Smooth muscle cell (in vitro differentiated cells): ENCODE results near the gene CLPTM1L. TPM values are rescaled to one million over a fixed set of nuclear protein-coding genes. Genes with fewer than 3 reads are reported as not detected.

Source experiments
- DNase-seq: peaks from one replicate; lab custom pipeline; 2025; ENCODE audit not compliant: unreplicated experiment; lab: John Stamatoyannopoulos, UW
- H2AFZ ChIP-seq: fragments of 200-600 bp; sonication (generic); 2 replicates; pipeline ENCODE4 v1.6.0; 2016; ENCODE audit warnings: antibody characterized with exemption, low read depth, mild to moderate bottlenecking
- H3F3A ChIP-seq: fragments of 200-600 bp; sonication (generic); 2 replicates; pipeline ENCODE4 v1.6.0; 2017; ENCODE audit warnings: antibody characterized with exemption, low read depth
- H3K27ac ChIP-seq: fragments of 200-600 bp; sonication (generic); 2 replicates; pipeline ENCODE4 v1.5.1; 2016; ENCODE audit warnings: low read depth, mild to moderate bottlenecking
- H3K27me3 ChIP-seq: fragments of 200-600 bp; sonication (generic); 2 replicates; pipeline ENCODE4 v1.6.1; 2016; ENCODE audit warnings: low read depth, mild to moderate bottlenecking
- H3K36me3 ChIP-seq: fragments of 200-600 bp; sonication (generic); 2 replicates; pipeline ENCODE4 v1.5.1; 2016; ENCODE audit warnings: low read depth
- H3K4me1 ChIP-seq: fragments of 200-600 bp; sonication (generic); 2 replicates; pipeline ENCODE4 v1.5.1; 2016; ENCODE audit warnings: low read depth
- H3K4me2 ChIP-seq: fragments of 200-600 bp; sonication (generic); 2 replicates; pipeline ENCODE4 v1.6.0; 2016; ENCODE audit warnings: mild to moderate bottlenecking
- H3K4me3 ChIP-seq: fragments of 200-600 bp; sonication (generic); 2 replicates; pipeline ENCODE4 v1.5.1; 2016; ENCODE audit warnings: mild to moderate bottlenecking
- H3K79me2 ChIP-seq: fragments of 200-600 bp; sonication (generic); 2 replicates; pipeline ENCODE4 v1.6.0; 2016; ENCODE audit warnings: low read depth, mild to moderate bottlenecking
- H3K9ac ChIP-seq: fragments of 200-600 bp; sonication (generic); 2 replicates; pipeline ENCODE4 v1.6.0; 2016; ENCODE audit warnings: low read depth
- H3K9me3 ChIP-seq: fragments of 200-600 bp; sonication (generic); replicated peaks from 2 replicates; pipeline ENCODE4 v1.5.1; 2016; ENCODE audit warnings: low read depth
- H4K20me1 ChIP-seq: fragments of 200-600 bp; sonication (generic); 2 replicates; pipeline ENCODE4 v1.6.0; 2016; ENCODE audit warnings: low read depth
- CTCF ChIP-seq: fragments of 200-600 bp; sonication (generic); IDR thresholded peaks from 2 replicates; pipeline ENCODE4 v1.5.1; 2017; ENCODE audit warnings: borderline replicate concordance, mild to moderate bottlenecking, antibody characterized with exemption; ENCODE audit not compliant: insufficient read depth, poor library complexity, severe bottlenecking
- WGBS: methylation state at CpG from one replicate; pipeline ENCODE4 v1.1.7; 2016; ENCODE audit warnings: low lambda C conversion rate; 5-methylcytosine and 5-hydroxymethylcytosine counted together
- microRNA-seq: library from miRNA; unstranded; fragments of <30 nt; microRNA quantifications from one replicate; pipeline ENCODE4, GENCODE V29; 2016; ENCODE audit warnings: borderline number of aligned reads
- polyA plus RNA-seq: library from polyadenylated mRNA; unstranded; fragments of >200 nt; fragmentation: Nextera tagmentation; extraction: Ambion mirVana; gene quantifications from 2 replicates; pipeline ENCODE4 v1.2.1, GENCODE V29; 2016
- small RNA-seq: library from RNA; depleted of rRNA; stranded (forward); fragments of <200 nt; gene quantifications from one replicate; pipeline ENCODE3, GENCODE V24; 2014
- total RNA-seq: library from RNA; depleted of rRNA; stranded (reverse); fragments of >200 nt; gene quantifications from 2 replicates; pipeline ENCODE4 v1.2.3, GENCODE V29; 2014

Gene CLPTM1L
- total and polyA plus RNA-seq, 2 experiments from 2014 or later, result 125 to 127 TPM

- H3K9me3 ChIP-seq, result no peaks in the 10 kb centered on the region
Observed at GRCh38 chr5:1270426-1270825, 74.5 kb downstream of the CLPTM1L start.

GRCh38 chr5:1268666-1269065 lies 76.2 kb downstream of the CLPTM1L start:
- H4K20me1 ChIP-seq, result no peaks in the 10 kb centered on the region
- H3K27ac ChIP-seq, result no peak overlapping the region
- H3K79me2 ChIP-seq, result no peaks in the 10 kb centered on the region
- H3K36me3 ChIP-seq, result no peaks in the 10 kb centered on the region
- no peak overlapping the region for H3K4me2 ChIP-seq
- H3K9me3 ChIP-seq, result no peaks in the 10 kb centered on the region
- H3K9ac ChIP-seq, result no peak overlapping the region
- no peak for DNase-seq
- WGBS, result 96% methylated on average over 13 of the region's 13 CpGs
- no peak overlapping the region for H3K4me3 ChIP-seq
- H2AFZ ChIP-seq, result no peak overlapping the region
- H3K4me1 ChIP-seq, result no peaks in the 10 kb centered on the region
- no peaks in the 10 kb centered on the region for H3K27me3 ChIP-seq
- no peak for TF ChIP-seq CTCF
- no peaks in the 10 kb centered on the region for H3F3A ChIP-seq

More at GRCh38 chr5:1270426-1270825, 74.5 kb downstream of the CLPTM1L start:
- WGBS, result 94% methylated on average over 22 of the region's 22 CpGs
- Histone ChIP-seq H3K27ac (no peak overlapping the region), H4K20me1 (no peaks in the 10 kb centered on the region), H3K79me2 (no peaks in the 10 kb centered on the region), H3K4me3 (no peak overlapping the region), H3K4me2 (no peak overlapping the region), H3K4me1 (no peaks in the 10 kb centered on the region), H3K27me3 (no peaks in the 10 kb centered on the region), H3F3A (no peaks in the 10 kb centered on the region), H3K36me3 (no peaks in the 10 kb centered on the region), H3K9ac (no peak overlapping the region), H2AFZ (no peak overlapping the region)
- TF ChIP-seq CTCF, result no peak
- DNase-seq, result no peak

- H3K4me2 ChIP-seq, result no peak overlapping the region
- WGBS, result 95% methylated on average over 13 of the region's 13 CpGs
Observed at GRCh38 chr5:1268056-1268455, 76.8 kb downstream of the CLPTM1L start.

More at GRCh38 chr5:1268056-1268455, 76.8 kb downstream of the CLPTM1L start:
- DNase-seq, result no peak
- H3K79me2 ChIP-seq, result no peaks in the 10 kb centered on the region
- H3K36me3 ChIP-seq, result no peaks in the 10 kb centered on the region
- H3K9ac ChIP-seq, result no peak overlapping the region
- H2AFZ ChIP-seq, result no peak overlapping the region
- H3K4me1 ChIP-seq, result no peaks in the 10 kb centered on the region
- H3F3A ChIP-seq, result no peaks in the 10 kb centered on the region
- no peak for TF ChIP-seq CTCF
- H3K4me3 ChIP-seq, result no peak overlapping the region
- H3K27ac ChIP-seq, result no peak overlapping the region
- H3K27me3 ChIP-seq, result no peaks in the 10 kb centered on the region
- no peaks in the 10 kb centered on the region for H3K9me3 ChIP-seq
- no peaks in the 10 kb centered on the region for H4K20me1 ChIP-seq

Small RNA genes within 50 kb of the gene (microRNA-seq; reads per million reads assigned to microRNA genes)
- not detected for gene MIR4457

Small RNA genes within 50 kb of the gene (small RNA-seq; reads per million reads assigned to genes)
- gene MIR4457, result not detected

Other genes with a start within 250 kb of the CLPTM1L start
- 6.1 and 8.3 TPM in 2 replicates for gene SLC12A7, start 233.0 kb downstream of the CLPTM1L start, total RNA-seq
- gene SLC12A7, start 233.0 kb downstream of the CLPTM1L start, polyA plus RNA-seq, result 13.4 and 15.2 TPM in 2 replicates
- gene SLC6A19, start 143.5 kb downstream of the CLPTM1L start, total RNA-seq, result not detected in 2 replicates
- gene SLC6A19, start 143.5 kb downstream of the CLPTM1L start, polyA plus RNA-seq, result not detected in 2 replicates
- gene SLC6A18, start 119.7 kb downstream of the CLPTM1L start, total RNA-seq, result not detected in 2 replicates
- not detected in 2 replicates for gene SLC6A18, start 119.7 kb downstream of the CLPTM1L start, polyA plus RNA-seq
- gene TERT, start 50.0 kb downstream of the CLPTM1L start, total RNA-seq, result not detected in 2 replicates
- gene TERT, start 50.0 kb downstream of the CLPTM1L start, polyA plus RNA-seq, result not detected in 2 replicates
- not detected in 2 replicates for gene SLC6A3, start 100.3 kb upstream of the CLPTM1L start, total RNA-seq
- not detected in 2 replicates for gene SLC6A3, start 100.3 kb upstream of the CLPTM1L start, polyA plus RNA-seq
- 42.7 and 52.0 TPM in 2 replicates for gene LPCAT1, start 178.9 kb upstream of the CLPTM1L start, total RNA-seq
- gene LPCAT1, start 178.9 kb upstream of the CLPTM1L start, polyA plus RNA-seq, result 50.1 and 55.7 TPM in 2 replicates